Measurements from ENCODE around the gene PRM3.

- TF ChIP-seq CTCF (IDR thresholded peaks at IDR 0.05): no peak
- TF ChIP-seq POLR2A (IDR thresholded peaks at IDR 0.05): no peak
- TF ChIP-seq POLR2AphosphoS5 (IDR thresholded peaks at IDR 0.05): no peak
- TF ChIP-seq EP300 (IDR thresholded peaks at IDR 0.05; ENCODE audit: low read depth): no peak
Measured at GRCh38 chr16:11236461-11237254, 36.8 kb downstream of the PRM3 start.
